ENCODE data around the gene DLG4. TPM values are rescaled to one million over a fixed set of nuclear protein-coding genes. Genes with fewer than 3 reads are reported as not detected.
A peak's percentile ranks its signal among the peaks of the same experiment; 100 is the strongest.

Gene DLG4
- total RNA-seq, 8 experiments from 2014 or later = 5.6 to 91.4 (median 42.6) TPM

GRCh38 chr17:7222972-7223292, 3.3 kb upstream of the DLG4 start:
- 50 to 87% (median 69%) methylated on average over 1 to 5 of the region's 7 CpGs; no CpG with 5 or more reads in 4 of the 10 experiments for WGBS, 10 experiments
- Histone ChIP-seq H3K4me3 (no peak overlapping the region), H3K4me1 (replicated peaks in 1 of 2) (peaks cover 12 to 22% of the 10 kb centered on the region in 2 donors), H3K27ac (no peak overlapping the region)
- in situ Hi-C loops (cut with MboI; ENCODE audit: low pct_unique_long_range_greater_than_20kb in 2 of 9, low sequenced_read_pairs in 9 of 9, unreplicated experiment in 9 of 9) = no loop called here
- ATAC-seq (replicated peaks in 6 of 8) = no peak

- 0 to 100% (median 91%) methylated on average over 1 to 5 of the region's 15 CpGs; no CpG with 5 or more reads in 3 of the 10 experiments for WGBS, 10 experiments
- Histone ChIP-seq H3K27ac (no peak overlapping the region), H3K4me1 (replicated peaks in 1 of 2) (peaks cover 14 to 25% of the 10 kb centered on the region in 2 donors), H3K4me3 (no peak overlapping the region)
- in situ Hi-C loops (cut with MboI; ENCODE audit: low pct_unique_long_range_greater_than_20kb in 2 of 9, low sequenced_read_pairs in 9 of 9, unreplicated experiment in 9 of 9) = no loop called here
- ATAC-seq (replicated peaks in 6 of 8) = no peak
Measured at GRCh38 chr17:7222093-7222971, 2.7 kb upstream of the DLG4 start.

GRCh38 chr17:7221278-7222092, 1.8 kb upstream of the DLG4 start:
- no peak overlapping the region for H3K4me3 ChIP-seq
- peaks cover 14 to 25% of the 10 kb centered on the region in 2 donors for H3K4me1 ChIP-seq (replicated peaks in 1 of 2)
- WGBS, 10 experiments = 0 to 100% (median 95%) methylated on average over 1 to 4 of the region's 10 CpGs; no CpG with 5 or more reads in 4 of the 10 experiments
- no peak overlapping the region for H3K27ac ChIP-seq
- in situ Hi-C loops (cut with MboI; ENCODE audit: low pct_unique_long_range_greater_than_20kb in 2 of 9, low sequenced_read_pairs in 9 of 9, unreplicated experiment in 9 of 9) = no loop called here
- ATAC-seq (replicated peaks in 6 of 8) = no peak

GRCh38 chr17:7220593-7221277, 1.1 kb upstream of the DLG4 start:
- Histone ChIP-seq H3K4me1 (replicated peaks in 1 of 2) (peaks cover 14 to 25% of the 10 kb centered on the region in 2 donors), H3K4me3 (peak overlapping the region; percentile 72 to 91 (median 78)), H3K27ac (peak overlapping the region; percentile 68 to 77)
- in situ Hi-C loops (cut with MboI; ENCODE audit: low pct_unique_long_range_greater_than_20kb in 2 of 9, low sequenced_read_pairs in 9 of 9, unreplicated experiment in 9 of 9) = no loop called here
- peak in 4 of 8 experiments; percentile 4 to 34 (median 8) for ATAC-seq (replicated peaks in 6 of 8)
- 27 to 67% (median 60%) methylated on average over 1 to 3 of the region's 11 CpGs; no CpG with 5 or more reads in 7 of the 10 experiments for WGBS, 10 experiments

GRCh38 chr17:7219229-7219811, 316 bp downstream of the DLG4 start:
- Histone ChIP-seq H3K4me3 (peak overlapping the region; percentile 72 to 91 (median 78)), H3K27ac (peak overlapping the region in 1 of 2 donors; percentile 77), H3K4me1 (replicated peaks in 1 of 2) (peaks cover 14 to 25% of the 10 kb centered on the region in 2 donors)
- in situ Hi-C loops (cut with MboI; ENCODE audit: low pct_unique_long_range_greater_than_20kb in 2 of 9, low sequenced_read_pairs in 9 of 9, unreplicated experiment in 9 of 9) = no loop called here
- WGBS, 10 experiments = 0 to 100% (median 36%) methylated on average over 1 to 7 of the region's 12 CpGs; no CpG with 5 or more reads in 2 of the 10 experiments
- ATAC-seq (replicated peaks in 6 of 8) = no peak

- ATAC-seq (replicated peaks in 6 of 8) = no peak
- in situ Hi-C loops (cut with MboI; ENCODE audit: low pct_unique_long_range_greater_than_20kb in 2 of 9, low sequenced_read_pairs in 9 of 9, unreplicated experiment in 9 of 9) = no loop called here
- Histone ChIP-seq H3K4me1 (replicated peaks in 1 of 2) (peaks cover 14 to 25% of the 10 kb centered on the region in 2 donors), H3K4me3 (no peak overlapping the region), H3K27ac (no peak overlapping the region)
- 0 to 82% methylated on average over 1 to 4 of the region's 6 CpGs; no CpG with 5 or more reads in 8 of the 10 experiments for WGBS, 10 experiments
Measured at GRCh38 chr17:7218758-7219157, 878 bp downstream of the DLG4 start.

GRCh38 chr17:7218166-7218565, 1.5 kb downstream of the DLG4 start:
- ATAC-seq (replicated peaks in 6 of 8) = no peak
- Histone ChIP-seq H3K4me1 (replicated peaks in 1 of 2) (peaks cover 19 to 30% of the 10 kb centered on the region in 2 donors), H3K4me3 (peak overlapping the region; percentile 40 to 62 (median 56)), H3K27ac (peak overlapping the region; percentile 71 to 75)
- 0 to 100% (median 50%) methylated on average over 1 of the region's 6 CpGs; no CpG with 5 or more reads in 6 of the 10 experiments for WGBS, 10 experiments
- in situ Hi-C loops (cut with MboI; ENCODE audit: low pct_unique_long_range_greater_than_20kb in 2 of 9, low sequenced_read_pairs in 9 of 9, unreplicated experiment in 9 of 9) = no loop called here

- H3K27ac ChIP-seq = peak overlapping the region; percentile 71 to 75
- H3K4me3 ChIP-seq = peak overlapping the region; percentile 53 to 62 (median 56)
- ATAC-seq (replicated peaks in 6 of 8) = no peak
- in situ Hi-C loops (cut with MboI; ENCODE audit: low pct_unique_long_range_greater_than_20kb in 2 of 9, low sequenced_read_pairs in 9 of 9, unreplicated experiment in 9 of 9) = no loop called here
- WGBS, 10 experiments = 0 to 20% methylated on average over 1 to 2 of the region's 32 CpGs; no CpG with 5 or more reads in 8 of the 10 experiments
- peaks cover 26 to 35% of the 10 kb centered on the region in 2 donors for H3K4me1 ChIP-seq (replicated peaks in 1 of 2)
Measured at GRCh38 chr17:7217113-7217987, 2.3 kb downstream of the DLG4 start.

- in situ Hi-C loops (cut with MboI; ENCODE audit: low pct_unique_long_range_greater_than_20kb in 2 of 9, low sequenced_read_pairs in 9 of 9, unreplicated experiment in 9 of 9) = no loop called here
- H3K4me1 ChIP-seq (replicated peaks in 1 of 2) = peaks cover 33 to 41% of the 10 kb centered on the region in 2 donors
- no peak for ATAC-seq (replicated peaks in 6 of 8)
- 0% methylated on average over 1 of the region's 7 CpGs; no CpG with 5 or more reads in 8 of the 10 experiments for WGBS, 10 experiments
- peak overlapping the region; percentile 53 to 62 (median 56) for H3K4me3 ChIP-seq
- H3K27ac ChIP-seq = peak overlapping the region; percentile 46 to 69
Measured at GRCh38 chr17:7216242-7217112, 3.2 kb downstream of the DLG4 start.

GRCh38 chr17:7215652-7216180, 3.9 kb downstream of the DLG4 start:
- no peak for ATAC-seq (replicated peaks in 6 of 8)
- Histone ChIP-seq H3K4me1 (replicated peaks in 1 of 2) (peaks cover 34 to 41% of the 10 kb centered on the region in 2 donors), H3K27ac (peak overlapping the region; percentile 80 to 88), H3K4me3 (peak overlapping the region; percentile 53 to 62 (median 56))
- WGBS, 10 experiments = 0% methylated on average over 1 of the region's 10 CpGs; no CpG with 5 or more reads in 9 of the 10 experiments
- in situ Hi-C loops (cut with MboI; ENCODE audit: low pct_unique_long_range_greater_than_20kb in 2 of 9, low sequenced_read_pairs in 9 of 9, unreplicated experiment in 9 of 9) = no loop called here
